ENCODE measurements around the gene COL27A1.
"Not testable (repeated sequence)": the region's sequence is repeated elsewhere in the genome, so short reads cannot be mapped to it uniquely, and the experiment has no call there.

Gene COL27A1

DNA sequence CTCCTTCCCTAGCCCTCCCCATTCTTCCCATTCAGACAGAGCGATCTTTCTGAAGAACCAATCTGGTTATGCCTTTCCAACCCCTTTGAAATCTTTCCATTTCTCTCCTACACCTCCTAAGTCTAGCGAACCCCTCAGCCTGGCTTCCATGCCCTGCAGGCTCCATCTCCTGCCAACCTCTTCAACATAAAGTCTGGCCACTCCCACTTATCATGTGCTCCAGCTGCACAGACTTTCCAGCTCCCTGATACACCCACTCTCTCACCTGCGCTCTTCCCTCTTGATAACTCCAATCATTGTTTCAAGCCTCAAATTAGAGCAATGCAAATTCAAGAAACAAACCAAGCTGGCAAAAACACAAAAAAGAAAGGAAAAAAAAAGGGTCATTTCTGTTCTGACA, 163.8 kb downstream of the COL27A1 start:
- TF ChIP-seq, protein P1, sequence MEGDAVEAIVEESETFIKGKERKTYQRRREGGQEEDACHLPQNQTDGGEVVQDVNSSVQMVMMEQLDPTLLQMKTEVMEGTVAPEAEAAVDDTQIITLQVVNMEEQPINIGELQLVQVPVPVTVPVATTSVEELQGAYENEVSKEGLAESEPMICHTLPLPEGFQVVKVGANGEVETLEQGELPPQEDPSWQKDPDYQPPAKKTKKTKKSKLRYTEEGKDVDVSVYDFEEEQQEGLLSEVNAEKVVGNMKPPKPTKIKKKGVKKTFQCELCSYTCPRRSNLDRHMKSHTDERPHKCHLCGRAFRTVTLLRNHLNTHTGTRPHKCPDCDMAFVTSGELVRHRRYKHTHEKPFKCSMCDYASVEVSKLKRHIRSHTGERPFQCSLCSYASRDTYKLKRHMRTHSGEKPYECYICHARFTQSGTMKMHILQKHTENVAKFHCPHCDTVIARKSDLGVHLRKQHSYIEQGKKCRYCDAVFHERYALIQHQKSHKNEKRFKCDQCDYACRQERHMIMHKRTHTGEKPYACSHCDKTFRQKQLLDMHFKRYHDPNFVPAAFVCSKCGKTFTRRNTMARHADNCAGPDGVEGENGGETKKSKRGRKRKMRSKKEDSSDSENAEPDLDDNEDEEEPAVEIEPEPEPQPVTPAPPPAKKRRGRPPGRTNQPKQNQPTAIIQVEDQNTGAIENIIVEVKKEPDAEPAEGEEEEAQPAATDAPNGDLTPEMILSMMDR (IDR thresholded peaks at IDR 0.05; ENCODE audit: control insufficient read depth, insufficient read depth, low read depth, low read length, missing control alignments): no peak
- no peak for DNase-seq (ENCODE audit: low read depth)
- H3K4me3 ChIP-seq (ENCODE audit: control insufficient read depth, low read depth, low read length): no peak overlapping the region

GRCh38 chr9:114320710-114321109, 165.4 kb downstream of the COL27A1 start:
- not testable (repeated sequence) for H3K4me3 ChIP-seq (ENCODE audit: control insufficient read depth, low read depth, low read length); DNase-seq (ENCODE audit: low read depth)

DNA sequence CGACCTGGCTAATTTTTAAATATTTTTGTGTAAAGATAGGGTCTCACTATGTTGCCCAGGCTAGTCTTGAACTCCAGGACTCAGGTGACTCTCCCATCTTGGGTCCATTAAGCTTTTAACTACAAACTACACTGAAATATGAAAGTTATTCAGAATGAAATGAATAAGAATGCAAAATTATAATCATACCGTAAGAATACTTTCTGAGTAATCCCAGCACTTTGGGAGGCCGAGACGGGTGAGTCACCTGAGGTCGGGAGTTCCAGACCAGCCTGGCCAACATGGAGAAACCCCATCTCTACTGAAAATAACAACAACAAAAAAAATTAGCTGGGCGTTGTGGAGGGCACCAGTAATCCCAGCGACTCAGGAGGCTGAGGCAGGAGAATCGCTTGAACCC, 166.4 kb downstream of the COL27A1 start:
- no peak overlapping the region for H3K4me3 ChIP-seq (ENCODE audit: control insufficient read depth, low read depth, low read length)
- TF ChIP-seq, protein P1 (IDR thresholded peaks at IDR 0.05; ENCODE audit: control insufficient read depth, insufficient read depth, low read depth, low read length, missing control alignments): no peak
- no peak for DNase-seq (ENCODE audit: low read depth)

GRCh38 chr9:114322160-114322818, 167.0 kb downstream of the COL27A1 start:
- not testable (repeated sequence) for DNase-seq (ENCODE audit: low read depth)

DNA sequence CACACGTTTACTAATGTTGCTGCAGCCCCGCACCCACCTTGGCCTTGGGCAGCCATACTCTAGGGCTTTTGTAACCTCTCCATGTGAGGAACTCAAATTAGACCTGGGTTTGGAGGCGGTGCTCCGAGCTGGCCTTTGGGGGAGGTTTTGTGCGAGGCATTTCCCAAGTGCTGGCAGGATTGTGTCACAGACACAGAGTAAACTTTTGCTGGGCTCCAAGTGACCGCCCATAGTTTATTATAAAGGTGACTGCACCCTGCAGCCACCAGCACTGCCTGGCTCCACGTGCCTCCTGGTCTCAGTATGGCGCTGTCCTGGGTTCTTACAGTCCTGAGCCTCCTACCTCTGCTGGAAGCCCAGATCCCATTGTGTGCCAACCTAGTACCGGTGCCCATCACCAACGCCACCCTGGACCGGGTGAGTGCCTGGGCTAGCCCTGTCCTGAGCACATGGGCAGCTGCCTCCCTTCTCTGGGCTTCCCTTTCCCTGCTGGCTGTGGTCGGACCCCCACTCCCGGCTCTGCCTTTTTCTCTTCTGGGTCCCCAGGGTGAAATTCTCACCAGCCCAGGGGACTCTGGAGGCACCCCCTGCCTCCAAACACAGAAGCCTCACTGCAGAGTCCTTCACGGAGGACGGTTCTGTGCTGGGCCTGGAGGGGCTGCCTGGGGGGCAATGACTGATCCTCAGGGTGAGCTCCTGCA, 167.6 kb downstream of the COL27A1 start, which contains the start of gene ORM1:
ORM1 (plus strand) TSS at position 268 of the 701 bp plus-strand sequence; CDS start at position 304, 36 bp downstream.
- not testable (repeated sequence) for H3K4me3 ChIP-seq (ENCODE audit: control insufficient read depth, low read depth, low read length)

More at GRCh38 chr9:114322160-114322818, 167.0 kb downstream of the COL27A1 start:
- not testable (repeated sequence) for H3K4me3 ChIP-seq (ENCODE audit: control insufficient read depth, low read depth, low read length)

GRCh38 chr9:114323849-114324248, 168.5 kb downstream of the COL27A1 start:
- DNase-seq (ENCODE audit: low read depth); H3K4me3 ChIP-seq (ENCODE audit: control insufficient read depth, low read depth, low read length): not testable (repeated sequence)

More for the DNA sequence above, 167.6 kb downstream of the COL27A1 start, which contains the start of gene ORM1:
- DNase-seq (ENCODE audit: low read depth): not testable (repeated sequence)

DNA sequence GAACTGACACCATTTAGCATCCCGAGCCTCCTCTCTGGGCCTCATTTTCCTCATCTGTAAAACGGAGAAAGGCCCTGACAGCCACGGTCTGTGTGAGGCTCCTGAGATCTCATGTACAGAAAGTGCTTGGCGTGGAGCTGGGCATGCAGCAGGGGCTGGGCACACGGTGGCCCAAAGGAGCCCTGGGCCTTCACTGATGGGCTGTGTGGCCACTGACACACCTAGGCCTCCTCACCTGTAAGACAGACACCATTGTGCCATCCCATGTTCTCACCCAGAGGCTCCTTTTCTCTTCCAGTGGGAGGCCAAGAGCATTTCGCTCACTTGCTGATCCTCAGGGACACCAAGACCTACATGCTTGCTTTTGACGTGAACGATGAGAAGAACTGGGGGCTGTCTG, 169.2 kb downstream of the COL27A1 start:
- no peak overlapping the region for H3K4me3 ChIP-seq (ENCODE audit: control insufficient read depth, low read depth, low read length)
- no peak for DNase-seq (ENCODE audit: low read depth)
- TF ChIP-seq, protein P1 (IDR thresholded peaks at IDR 0.05; ENCODE audit: control insufficient read depth, insufficient read depth, low read depth, low read length, missing control alignments): no peak

DNA sequence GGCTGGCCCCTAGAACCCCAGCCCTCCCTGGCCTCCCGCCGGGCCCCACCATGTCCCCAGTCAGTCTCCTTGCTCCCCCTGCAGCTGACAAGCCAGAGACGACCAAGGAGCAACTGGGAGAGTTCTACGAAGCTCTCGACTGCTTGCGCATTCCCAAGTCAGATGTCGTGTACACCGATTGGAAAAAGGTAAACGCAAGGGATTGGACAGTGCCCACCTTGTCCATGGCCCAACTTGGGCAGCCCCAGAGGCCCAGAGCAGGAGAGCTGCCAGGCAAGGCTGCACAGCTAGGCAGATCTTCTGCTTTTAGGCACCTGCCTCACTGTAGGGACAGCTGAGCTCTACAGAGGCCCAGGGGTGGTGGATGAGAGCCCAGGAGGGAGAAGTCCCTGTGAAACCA, 169.6 kb downstream of the COL27A1 start:
- H3K4me3 ChIP-seq (ENCODE audit: control insufficient read depth, low read depth, low read length); DNase-seq (ENCODE audit: low read depth): not testable (repeated sequence)

DNA sequence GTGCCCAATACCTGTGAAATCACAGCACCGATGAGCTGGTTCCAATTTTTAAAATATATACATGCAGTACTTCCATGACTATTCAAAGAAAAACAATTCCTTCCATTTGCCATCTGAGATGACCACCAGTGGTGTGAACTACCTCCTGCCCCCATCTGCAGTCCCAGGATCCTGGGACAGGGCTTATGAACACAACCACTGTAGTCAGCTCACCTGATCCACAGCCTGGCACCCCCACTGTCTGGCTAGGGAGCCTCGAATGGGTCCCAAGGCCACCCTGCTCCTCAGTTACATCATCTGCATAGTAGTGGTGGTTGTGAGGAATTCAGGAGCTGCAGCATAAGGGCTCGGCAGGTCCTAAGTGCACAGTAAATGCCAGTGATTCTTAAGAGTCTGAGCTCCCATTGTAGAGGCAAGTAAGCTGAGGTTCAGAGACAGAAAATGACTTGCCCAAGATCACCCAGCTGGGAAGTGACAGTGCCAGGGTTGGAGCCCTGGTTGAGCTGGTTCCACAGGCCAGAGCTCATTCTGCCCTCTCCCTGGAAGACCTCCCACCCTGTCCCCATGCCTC, 170.4 kb downstream of the COL27A1 start:
- DNase-seq (ENCODE audit: low read depth); H3K4me3 ChIP-seq (ENCODE audit: control insufficient read depth, low read depth, low read length): not testable (repeated sequence)

- no peak for DNase-seq (ENCODE audit: low read depth)
- TF ChIP-seq, protein P1 (IDR thresholded peaks at IDR 0.05; ENCODE audit: control insufficient read depth, insufficient read depth, low read depth, low read length, missing control alignments): no peak
- H3K4me3 ChIP-seq (ENCODE audit: control insufficient read depth, low read depth, low read length): no peak overlapping the region
Observed at GRCh38 chr9:114327749-114328148, 172.4 kb downstream of the COL27A1 start.

GRCh38 chr9:114328357-114328820, 173.1 kb downstream of the COL27A1 start:
- not testable (repeated sequence) for DNase-seq (ENCODE audit: low read depth)

DNA sequence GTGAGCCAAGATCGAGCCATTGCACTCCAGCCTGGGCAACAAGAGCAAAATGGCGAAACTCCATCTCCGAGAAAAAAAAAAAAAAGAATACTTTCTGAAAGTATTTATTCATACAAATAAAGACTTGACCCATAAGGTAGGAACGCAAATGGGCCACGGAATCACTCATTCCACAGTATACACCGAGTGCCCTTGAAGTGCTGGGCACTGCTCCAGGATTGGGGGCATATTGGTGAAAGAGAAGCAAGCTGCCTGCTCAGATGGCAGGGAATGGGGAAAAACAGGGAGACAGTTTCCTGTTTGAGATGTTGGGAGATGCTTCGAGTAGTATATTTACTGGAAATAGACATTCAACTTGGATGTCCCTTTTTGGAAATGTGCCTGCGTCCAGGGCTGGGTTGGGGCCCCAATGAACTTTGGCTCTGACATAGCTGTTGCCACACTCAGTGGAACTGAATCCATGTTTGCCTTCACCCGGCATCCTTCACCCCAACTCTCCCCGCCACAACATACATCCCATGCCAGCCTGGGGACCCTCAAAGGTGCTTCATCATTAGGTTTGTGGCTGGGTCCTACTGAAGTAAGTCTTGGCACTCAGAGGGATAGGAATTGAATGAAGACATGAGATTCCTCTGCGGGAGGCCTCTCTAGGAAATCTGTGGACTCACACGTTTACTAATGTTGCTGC, 173.7 kb downstream of the COL27A1 start:
- not testable (repeated sequence) for H3K4me3 ChIP-seq (ENCODE audit: control insufficient read depth, low read depth, low read length); DNase-seq (ENCODE audit: low read depth)

More at GRCh38 chr9:114328357-114328820, 173.1 kb downstream of the COL27A1 start:
- not testable (repeated sequence) for H3K4me3 ChIP-seq (ENCODE audit: control insufficient read depth, low read depth, low read length)
